OCI-M1 (cell line): ENCODE results near the gene PVALB.
A peak's percentile ranks its signal among the peaks of the same experiment; 100 is the strongest.

Source experiments
- DNase-seq: peaks from one replicate; lab custom pipeline; 2025; lab: John Stamatoyannopoulos, UW

PVALB gene

DNA sequence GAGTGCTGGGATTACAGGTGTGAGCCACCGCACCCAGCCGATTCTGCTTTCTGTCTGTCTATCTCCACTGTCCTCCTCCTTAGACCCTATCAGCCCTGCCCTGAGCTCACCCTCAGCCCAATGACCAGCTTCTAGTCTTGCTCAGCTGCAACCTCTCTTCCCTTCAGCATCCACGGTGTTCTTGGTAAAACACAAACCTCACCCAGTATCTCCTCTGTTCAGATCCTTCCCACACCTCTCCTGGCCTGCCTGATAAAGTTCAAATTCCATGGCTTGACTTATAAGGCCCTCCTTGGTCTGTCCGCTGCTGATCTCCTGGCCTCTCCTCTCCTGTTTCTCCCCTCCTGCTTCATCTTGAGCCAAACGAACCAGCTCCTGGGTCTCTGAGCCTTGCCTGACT, 29.4 kb upstream of the PVALB start:
- DNase-seq: peak; percentile 27

- DNase-seq: no peak
These were observed 23.3 kb upstream of the PVALB start for GRCh38 chr22:36840106-36840505.

DNA sequence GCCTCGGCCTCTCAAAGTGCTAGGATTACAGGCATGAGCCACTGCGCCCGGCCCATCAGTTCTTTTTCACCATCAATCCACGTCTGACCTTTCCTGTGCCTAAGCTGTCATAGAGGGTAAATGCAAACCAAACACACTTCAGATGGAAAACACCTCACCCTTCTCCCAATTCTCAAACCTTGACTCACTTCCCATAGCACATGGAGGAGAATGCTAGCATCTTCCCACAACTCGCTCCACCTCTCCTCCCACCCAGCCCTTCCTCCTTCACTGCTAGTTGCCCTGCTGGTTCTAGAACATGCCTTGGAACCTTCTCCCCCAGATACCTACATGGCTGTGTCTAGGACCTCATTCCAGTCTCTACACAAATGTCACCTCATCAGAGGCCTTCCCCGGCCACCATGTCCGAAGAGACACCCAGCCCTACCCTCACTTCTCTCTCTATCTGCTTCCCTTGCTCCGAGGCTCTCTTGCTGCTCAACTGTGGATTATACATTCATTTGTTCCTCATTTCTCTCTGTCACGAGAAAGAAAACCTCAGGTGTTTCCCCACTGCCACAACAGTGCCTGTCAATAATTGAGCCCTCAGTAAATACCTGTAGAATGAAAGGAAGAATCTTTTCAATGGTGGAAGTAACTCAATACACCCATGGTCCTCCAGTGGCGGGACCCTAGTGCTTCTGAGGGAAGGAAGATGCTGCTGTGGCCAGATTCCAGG, 22.7 kb upstream of the PVALB start:
- DNase-seq: no peak

- DNase-seq: no peak
These were observed 21.5 kb upstream of the PVALB start for GRCh38 chr22:36838119-36839030.

DNA sequence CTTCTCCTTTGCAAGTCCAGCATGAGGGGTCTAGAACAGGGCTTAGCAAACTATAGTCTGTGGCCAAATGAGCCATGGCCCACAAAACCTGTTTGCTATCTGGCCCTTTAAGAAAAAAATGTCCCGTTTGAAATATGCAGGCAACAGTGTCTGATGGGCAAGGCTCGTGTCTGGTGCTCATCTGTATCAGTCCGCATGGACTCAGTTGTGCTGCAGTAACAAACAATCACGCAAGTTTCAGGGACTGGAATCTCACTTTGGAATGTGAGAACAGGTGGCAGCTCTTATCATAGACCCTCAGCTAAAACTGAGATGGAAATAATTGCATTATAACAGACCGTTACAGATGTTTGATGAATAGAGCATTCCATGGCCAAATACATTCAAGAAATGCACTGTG, 19.1 kb upstream of the PVALB start:
- DNase-seq: no peak

DNA sequence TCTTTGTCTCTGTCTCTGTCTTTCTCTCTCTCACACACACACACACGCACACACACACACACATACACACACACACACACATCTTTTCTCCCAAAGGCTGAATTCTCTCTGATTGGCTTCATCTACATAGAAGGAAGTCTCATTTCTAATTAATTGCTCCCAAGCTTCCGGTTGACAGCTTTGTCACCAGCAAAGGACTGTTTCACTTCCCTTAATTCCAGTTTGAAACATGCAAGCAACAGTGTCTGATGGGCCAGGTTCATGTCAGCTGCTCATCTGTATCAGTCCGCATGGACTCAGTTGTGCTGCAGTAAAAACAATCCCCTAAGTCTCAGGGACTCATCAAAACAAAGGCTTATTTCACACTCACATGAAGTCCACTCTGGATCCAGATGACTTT, 16.2 kb upstream of the PVALB start:
- no peak for DNase-seq

- DNase-seq: no peak
These were observed 14.9 kb upstream of the PVALB start for GRCh38 chr22:36831717-36832116.

- DNase-seq: peak; percentile 26
These were observed 14.4 kb upstream of the PVALB start for GRCh38 chr22:36831206-36831605.

DNA sequence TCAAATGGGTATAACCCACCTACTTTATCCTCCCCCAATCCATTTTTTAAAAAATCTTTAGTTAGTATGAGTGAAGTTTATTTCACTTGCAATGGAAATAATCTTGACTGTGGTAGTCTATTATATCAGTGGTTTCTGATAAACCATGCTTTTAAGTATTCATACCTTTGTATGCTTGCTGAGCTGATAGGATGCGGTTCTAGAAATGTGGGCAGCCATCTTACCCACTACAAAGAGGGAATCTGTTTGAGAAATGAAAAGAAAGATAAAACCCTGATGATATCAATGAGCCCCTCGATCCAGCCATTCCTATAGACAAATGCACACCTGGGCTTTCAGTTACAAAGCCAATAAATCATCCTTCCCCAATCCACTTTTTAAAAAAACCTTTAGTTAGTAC, 13.8 kb upstream of the PVALB start:
- no peak for DNase-seq

- DNase-seq: no peak
These were observed 12.7 kb upstream of the PVALB start for GRCh38 chr22:36829370-36830002.

DNA sequence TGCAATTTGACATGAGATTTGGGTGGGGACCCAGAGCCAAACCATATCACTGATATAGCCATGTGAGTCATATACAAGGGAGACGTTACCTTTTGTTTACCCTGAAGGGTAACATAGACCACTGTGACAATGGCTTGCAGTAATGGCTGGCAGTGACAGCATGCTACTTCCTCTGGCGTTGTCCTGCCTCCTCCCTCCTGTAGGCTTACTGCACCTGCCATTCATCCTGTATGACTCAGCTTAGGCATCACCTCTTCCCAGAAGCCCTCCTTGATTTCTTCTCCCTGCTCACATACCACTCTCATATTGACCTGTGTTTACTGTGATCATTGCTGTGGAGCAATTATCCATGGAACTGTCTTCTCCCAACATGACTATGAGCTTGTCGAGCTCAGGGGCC, 12.0 kb upstream of the PVALB start:
- peak; percentile 13 for DNase-seq

GRCh38 chr22:36826262-36826661, 9.4 kb upstream of the PVALB start:
- DNase-seq: no peak

GRCh38 chr22:36824655-36825054, 7.8 kb upstream of the PVALB start:
- no peak for DNase-seq

DNA sequence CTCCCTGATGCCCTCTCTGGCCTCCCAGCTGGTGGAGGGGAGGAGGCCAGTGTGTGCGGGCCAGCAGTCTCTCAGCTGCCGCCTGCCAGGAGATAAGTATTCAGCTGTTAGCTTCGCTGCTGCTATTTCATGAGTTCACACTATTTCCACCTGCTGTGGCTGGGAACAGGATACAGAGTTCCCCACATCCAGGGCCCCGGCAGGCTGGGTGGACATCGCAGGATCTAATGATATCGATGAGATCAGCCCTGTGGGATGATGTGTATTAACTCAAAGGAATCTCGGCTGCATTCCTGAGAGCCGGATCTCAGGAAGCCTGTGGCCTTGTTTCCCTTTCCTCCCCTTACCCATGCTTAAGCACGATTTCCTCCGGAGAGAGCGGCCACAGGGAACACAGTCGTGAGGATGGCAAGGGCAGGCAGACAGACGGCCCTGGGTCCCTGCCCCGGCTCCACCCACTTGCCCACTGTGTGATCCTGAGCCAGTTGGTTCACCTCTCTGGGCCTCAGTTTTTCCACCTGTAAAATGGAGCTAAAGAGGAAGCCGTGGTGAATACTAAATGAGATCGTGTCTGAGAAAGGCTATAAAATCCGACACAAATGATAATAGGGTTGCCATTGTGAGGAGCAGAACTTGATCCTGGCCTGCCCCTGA, 6.5 kb upstream of the PVALB start:
- DNase-seq: no peak

DNA sequence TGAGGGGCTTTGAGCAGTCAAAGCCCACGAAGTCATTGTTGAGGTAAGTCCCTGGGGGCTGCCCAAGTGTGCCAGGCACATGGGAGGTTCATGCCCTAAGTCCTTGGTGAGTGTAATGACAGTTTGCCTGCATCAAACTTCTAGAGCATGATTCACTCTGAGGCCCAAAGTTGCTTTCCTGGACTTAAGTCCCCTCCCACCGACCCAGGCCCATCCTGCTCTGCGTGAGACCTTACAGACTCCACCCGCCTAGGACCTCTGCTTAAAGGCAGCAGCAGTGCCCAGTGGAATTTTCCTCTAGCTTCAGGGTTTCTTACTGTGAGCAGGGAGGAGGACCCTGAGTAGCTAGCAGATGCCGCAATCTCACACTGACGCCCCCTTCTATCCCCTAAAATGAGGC, 5.7 kb upstream of the PVALB start:
- DNase-seq: no peak

GRCh38 chr22:36819112-36819511, 2.3 kb upstream of the PVALB start:
- DNase-seq: no peak

- DNase-seq: no peak
These were observed 1.3 kb upstream of the PVALB start for GRCh38 chr22:36818010-36818642.

DNA sequence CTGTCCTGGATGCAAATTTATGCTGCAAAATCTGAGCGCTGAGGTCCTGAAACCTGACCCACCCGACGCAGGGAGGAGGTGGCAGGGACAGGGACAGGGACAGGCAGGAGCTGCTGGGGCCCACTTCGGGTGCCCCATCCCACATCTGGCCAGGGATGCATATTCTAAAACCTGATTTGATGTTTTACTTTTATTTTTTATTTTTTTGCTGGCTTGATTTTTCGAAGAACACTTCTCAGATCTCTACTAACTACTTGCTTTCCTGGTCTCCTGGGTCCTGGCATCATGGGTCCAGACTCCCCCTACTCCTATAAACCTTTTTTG, 652 bp upstream of the PVALB start:
- no peak for DNase-seq

DNA sequence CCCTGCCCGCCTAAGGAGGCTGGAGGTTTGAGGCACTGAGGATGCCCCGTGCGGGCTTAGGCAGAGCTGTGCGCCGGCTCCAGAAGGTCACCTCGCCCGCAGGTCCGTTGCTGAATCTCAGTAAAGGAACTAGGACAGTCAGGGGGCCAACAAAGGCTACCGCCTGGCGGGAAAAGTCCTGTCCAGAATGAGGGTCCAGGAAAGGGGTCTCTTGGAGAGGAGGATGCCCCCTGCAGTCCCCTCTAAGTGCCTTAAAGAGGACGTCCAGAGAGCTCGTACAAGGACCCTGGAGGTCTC, 548 bp downstream of the PVALB start:
- no peak for DNase-seq

DNA sequence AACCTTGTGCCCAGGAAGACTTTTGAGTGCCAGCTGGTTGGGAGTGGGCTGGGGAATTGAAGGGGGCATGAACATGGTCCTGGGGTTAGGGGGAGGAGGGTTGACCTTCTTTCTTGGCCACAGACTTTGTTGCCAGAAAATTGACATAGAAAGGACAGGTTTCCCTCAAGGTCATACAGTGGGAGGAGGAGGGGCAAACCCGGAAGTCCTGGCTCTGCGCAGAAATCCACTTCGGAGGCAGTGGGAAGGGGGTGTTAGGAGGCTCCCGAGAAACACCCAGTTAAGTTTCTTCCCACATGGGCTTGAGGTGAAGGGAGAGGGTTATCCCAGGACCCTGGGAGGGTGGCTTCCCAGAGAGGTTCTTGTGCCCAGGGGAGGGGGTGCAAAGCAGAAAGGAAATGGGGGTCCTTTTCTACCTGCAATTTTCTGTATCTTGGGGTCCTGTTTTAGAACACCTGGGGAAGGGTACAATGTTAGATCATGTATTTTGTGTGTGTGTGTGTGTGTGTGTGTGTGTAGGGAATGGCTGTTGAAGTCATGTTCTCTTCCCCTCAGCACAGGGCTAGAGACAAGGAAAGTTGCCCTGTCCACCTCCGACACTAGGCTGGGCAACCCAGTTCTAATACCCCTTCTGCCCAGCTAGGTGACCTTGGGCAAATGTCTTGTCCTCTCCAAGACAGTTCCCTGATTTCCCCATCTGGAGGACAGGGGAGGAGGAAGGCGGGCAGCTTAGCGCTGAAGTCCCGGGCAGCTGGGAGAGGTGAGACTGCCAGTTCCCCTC, 1.1 kb downstream of the PVALB start:
- no peak for DNase-seq

DNA sequence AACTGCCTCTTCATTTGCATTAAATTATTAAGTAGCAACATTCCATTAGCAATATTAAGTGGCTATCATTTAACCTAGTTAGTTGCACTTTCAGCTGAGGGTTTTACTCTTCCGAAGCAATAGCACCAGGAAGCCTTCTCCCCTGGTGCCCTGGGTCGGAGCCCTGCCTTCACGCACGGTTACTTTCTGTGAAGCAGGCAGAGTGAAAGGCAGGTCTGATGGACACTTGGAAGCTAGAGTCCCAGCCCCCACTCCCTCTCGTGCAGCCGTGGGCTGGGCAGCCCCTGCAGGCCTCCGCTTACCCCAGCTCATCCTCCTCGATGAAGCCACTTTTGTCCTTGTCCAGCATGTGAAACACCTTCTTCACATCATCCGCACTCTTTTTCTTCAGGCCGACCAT, 2.0 kb downstream of the PVALB start:
- DNase-seq: no peak
